ES-I3 (cell line): ENCODE data around the gene DRG2.

Experiments used
- H3K36me3 ChIP-seq: 2 replicates; pipeline ENCODE4 v1.6.1; 2013; ENCODE audit warnings: mild to moderate bottlenecking, low read length, control low read depth, moderate library complexity; ENCODE audit not compliant: insufficient read depth
- H3K4me1 ChIP-seq: 2 replicates; pipeline ENCODE4 v1.6.1; 2013; ENCODE audit warnings: mild to moderate bottlenecking, control low read depth, low read length; ENCODE audit not compliant: insufficient read depth
- H3K9ac ChIP-seq: 2 replicates; pipeline ENCODE4 v1.6.1; 2013; ENCODE audit warnings: low read depth, mild to moderate bottlenecking, low read length, moderate library complexity
- H3K9me3 ChIP-seq: 2 replicates; pipeline ENCODE4 v1.6.1; 2013; ENCODE audit warnings: mild to moderate bottlenecking, low read length, moderate library complexity; ENCODE audit not compliant: control insufficient read depth, insufficient read depth

The DRG2 gene

GRCh38 chr17:18087610-18088491 lies at the start of gene DRG2:
TSS of gene DRG2 (plus strand) at chr17:18087948. CDS start at chr17:18088024, 76 bp downstream.
- Histone ChIP-seq H3K4me1 (peaks cover 6% of the 10 kb centered on the region; the same call in 1 of the 2 replicates), H3K9me3 (no peaks in the 10 kb centered on the region), H3K9ac (peak within 1 kb of the TSS; percentile 98), H3K36me3 (no peaks in the 10 kb centered on the region)

GRCh38 chr17:18038149-18038850 lies 49.4 kb upstream of the DRG2 start:
- no peaks in the 10 kb centered on the region for H3K36me3 ChIP-seq
- peak overlapping the region; percentile 95 for H3K9ac ChIP-seq
- peaks cover 6% of the 10 kb centered on the region; the same call in 1 of the 2 replicates for H3K4me1 ChIP-seq
- no peaks in the 10 kb centered on the region for H3K9me3 ChIP-seq

- H3K9me3 ChIP-seq: no peaks in the 10 kb centered on the region
- peaks cover 6% of the 10 kb centered on the region; the same call in 1 of the 2 replicates for H3K4me1 ChIP-seq
- peak within 1 kb of the TSS; percentile 95 for H3K9ac ChIP-seq
- no peaks in the 10 kb centered on the region for H3K36me3 ChIP-seq
These were observed 48.8 kb upstream of the DRG2 start, which contains the start of the genes ATPAF2 and GID4 for GRCh38 chr17:18038861-18039534. TSS of gene ATPAF2 (minus strand) at chr17:18039168. CDS start at chr17:18039013, 155 bp downstream. TSS of gene GID4 (plus strand) at chr17:18039408. CDS start at chr17:18039465, 57 bp downstream.

GRCh38 chr17:18039535-18040260 lies 48.0 kb upstream of the DRG2 start:
- Histone ChIP-seq H3K4me1 (peaks cover 6% of the 10 kb centered on the region; the same call in 1 of the 2 replicates), H3K9ac (peak overlapping the region; percentile 71), H3K36me3 (no peaks in the 10 kb centered on the region), H3K9me3 (no peaks in the 10 kb centered on the region)

GRCh38 chr17:18040261-18040858 lies 47.4 kb upstream of the DRG2 start:
- no peaks in the 10 kb centered on the region for H3K36me3 ChIP-seq
- peaks cover 6% of the 10 kb centered on the region; the same call in 1 of the 2 replicates for H3K4me1 ChIP-seq
- H3K9ac ChIP-seq: peak overlapping the region; percentile 71
- no peaks in the 10 kb centered on the region for H3K9me3 ChIP-seq

GRCh38 chr17:18041776-18042175 lies 46.0 kb upstream of the DRG2 start:
- Histone ChIP-seq H3K4me1 (peaks cover 6% of the 10 kb centered on the region; the same call in 1 of the 2 replicates), H3K9me3 (no peaks in the 10 kb centered on the region), H3K9ac (no peak overlapping the region), H3K36me3 (no peaks in the 10 kb centered on the region)

GRCh38 chr17:18042983-18043382 lies 44.8 kb upstream of the DRG2 start:
- Histone ChIP-seq H3K9ac (no peak overlapping the region), H3K4me1 (0 out of 2 replicates have a peak, but pooled peaks cover 4% of the 10 kb centered on the region), H3K9me3 (no peaks in the 10 kb centered on the region), H3K36me3 (peaks cover 6% of the 10 kb centered on the region; the same call in 1 of the 2 replicates)

GRCh38 chr17:18043491-18043890 lies 44.3 kb upstream of the DRG2 start:
- Histone ChIP-seq H3K9me3 (no peaks in the 10 kb centered on the region), H3K36me3 (peaks cover 6% of the 10 kb centered on the region; the same call in 1 of the 2 replicates), H3K9ac (no peak overlapping the region), H3K4me1 (no peaks in the 10 kb centered on the region)

GRCh38 chr17:18044609-18045008 lies 43.1 kb upstream of the DRG2 start:
- H3K9me3 ChIP-seq: no peaks in the 10 kb centered on the region
- peaks cover 6% of the 10 kb centered on the region; the same call in 1 of the 2 replicates for H3K36me3 ChIP-seq

GRCh38 chr17:18045691-18046350 lies 41.9 kb upstream of the DRG2 start:
- Histone ChIP-seq H3K9me3 (no peaks in the 10 kb centered on the region), H3K9ac (no peak overlapping the region), H3K4me1 (no peaks in the 10 kb centered on the region), H3K36me3 (peaks cover 6% of the 10 kb centered on the region; the same call in 1 of the 2 replicates)

More at GRCh38 chr17:18044609-18045008, 43.1 kb upstream of the DRG2 start:
- H3K4me1 ChIP-seq: no peaks in the 10 kb centered on the region
- H3K9ac ChIP-seq: no peak overlapping the region

GRCh38 chr17:18055597-18055996 lies 32.2 kb upstream of the DRG2 start:
- H3K9ac ChIP-seq: no peak overlapping the region
- H3K4me1 ChIP-seq: no peaks in the 10 kb centered on the region
- H3K9me3 ChIP-seq: no peaks in the 10 kb centered on the region
- H3K36me3 ChIP-seq: peaks cover 3% of the 10 kb centered on the region; the same call in 1 of the 2 replicates

- no peak overlapping the region for H3K9ac ChIP-seq
- H3K36me3 ChIP-seq: peaks cover 3% of the 10 kb centered on the region
- no peaks in the 10 kb centered on the region for H3K4me1 ChIP-seq
- H3K9me3 ChIP-seq: no peaks in the 10 kb centered on the region
These were observed 31.5 kb upstream of the DRG2 start for GRCh38 chr17:18056214-18056613.

- Histone ChIP-seq H3K9ac (no peak overlapping the region), H3K4me1 (no peaks in the 10 kb centered on the region), H3K36me3 (peaks cover 3% of the 10 kb centered on the region; the same call in 1 of the 2 replicates), H3K9me3 (no peaks in the 10 kb centered on the region)
These were observed 28.5 kb upstream of the DRG2 start for GRCh38 chr17:18059283-18059682.
